ENCODE results near the gene DHRS4L2. TPM values are rescaled to one million over a fixed set of nuclear protein-coding genes. Genes with fewer than 3 reads are reported as not detected.
A peak's percentile ranks its signal among the peaks of the same experiment; 100 is the strongest.
"Not testable (repeated sequence)": the region's sequence is repeated elsewhere in the genome, so short reads cannot be mapped to it uniquely, and the experiment has no call there.

Gene DHRS4L2
- total RNA-seq, 1 experiment from 2014 or later = 10.3 TPM

DNA sequence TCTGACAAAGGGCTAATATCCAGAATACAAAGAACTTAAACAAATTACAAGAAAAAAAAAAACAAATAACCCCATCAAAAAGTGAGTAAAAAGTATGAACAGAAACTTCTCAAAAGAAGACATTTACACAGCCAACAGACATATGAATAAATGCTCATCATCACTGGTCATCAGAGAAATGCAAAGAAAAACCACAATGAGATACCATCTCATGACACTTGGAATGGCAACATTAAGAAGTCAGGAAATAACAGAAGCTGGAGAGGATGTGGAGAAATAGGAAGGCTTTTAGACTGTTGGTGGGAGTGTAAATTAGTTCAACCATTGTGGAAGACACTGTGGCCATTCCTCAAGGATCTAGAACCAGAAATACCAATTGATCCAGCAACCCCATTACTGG lies 30.2 kb downstream of the DHRS4L2 start:
- not testable (repeated sequence) for DNase-seq (ENCODE audit: low read depth)

DNA sequence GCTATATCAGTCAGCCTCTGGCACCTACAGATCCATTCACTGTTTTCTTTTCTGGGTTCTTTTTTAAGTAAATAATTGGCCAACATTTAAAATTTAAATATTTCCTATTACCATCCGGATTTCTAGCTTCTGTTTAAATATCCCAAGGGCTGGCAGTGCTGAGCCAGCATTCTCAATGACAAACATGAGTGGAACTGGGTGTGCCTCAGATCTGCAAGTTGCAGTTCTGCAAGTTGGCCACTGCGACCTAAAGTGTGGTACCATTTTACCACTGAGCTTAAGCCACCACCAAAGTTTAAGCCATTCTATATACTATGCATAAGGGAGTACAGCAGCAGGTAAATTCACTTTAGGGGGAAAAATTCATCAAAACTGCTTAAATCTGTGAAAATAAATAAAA lies 31.2 kb downstream of the DHRS4L2 start:
- not testable (repeated sequence) for DNase-seq (ENCODE audit: low read depth)

DNA sequence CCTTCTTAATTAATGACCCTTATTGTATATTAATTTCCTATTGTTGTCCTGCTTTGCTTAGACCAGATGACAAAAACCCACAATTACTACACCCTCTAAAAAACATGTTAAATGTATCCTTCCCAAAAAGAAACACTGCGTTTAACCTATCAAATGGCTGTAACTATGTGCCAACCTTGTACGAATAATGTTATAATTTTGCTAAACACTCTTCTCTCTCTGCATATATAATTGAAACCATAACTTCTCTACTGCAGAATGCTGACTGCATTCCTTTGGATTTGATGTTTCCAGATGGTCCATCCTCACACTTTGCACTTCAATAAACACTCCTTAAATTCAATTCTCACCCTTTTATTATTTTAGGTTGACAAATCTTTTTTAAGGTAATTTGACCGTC lies 31.8 kb downstream of the DHRS4L2 start:
- not testable (repeated sequence) for DNase-seq (ENCODE audit: low read depth)

DNA sequence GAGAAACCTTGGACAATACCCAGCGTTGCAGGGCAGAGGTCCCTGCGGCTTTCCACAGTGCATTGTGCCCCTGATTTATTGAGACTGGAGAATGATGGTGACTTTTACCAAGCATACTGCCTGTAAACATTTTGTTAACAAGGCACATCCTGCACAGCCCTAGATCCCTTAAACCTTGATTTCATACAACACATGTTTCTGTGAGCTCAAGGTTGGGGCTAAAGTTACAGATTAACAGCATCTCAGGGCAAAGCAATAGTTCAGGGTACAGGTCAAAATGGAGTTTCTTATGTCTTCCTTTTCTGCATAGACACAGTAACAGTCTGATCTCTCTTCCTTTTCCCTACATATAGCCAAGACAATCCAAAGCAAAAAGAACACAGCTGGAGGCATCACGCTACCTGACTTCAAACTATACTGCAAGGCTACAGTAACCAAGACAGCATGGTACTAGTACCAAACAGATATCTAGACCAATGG lies 36.2 kb downstream of the DHRS4L2 start:
- DNase-seq (ENCODE audit: low read depth) = not testable (repeated sequence)

- not testable (repeated sequence) for DNase-seq (ENCODE audit: low read depth)
Measured at GRCh38 chr14:24029687-24030086, 41.0 kb downstream of the DHRS4L2 start.

DNA sequence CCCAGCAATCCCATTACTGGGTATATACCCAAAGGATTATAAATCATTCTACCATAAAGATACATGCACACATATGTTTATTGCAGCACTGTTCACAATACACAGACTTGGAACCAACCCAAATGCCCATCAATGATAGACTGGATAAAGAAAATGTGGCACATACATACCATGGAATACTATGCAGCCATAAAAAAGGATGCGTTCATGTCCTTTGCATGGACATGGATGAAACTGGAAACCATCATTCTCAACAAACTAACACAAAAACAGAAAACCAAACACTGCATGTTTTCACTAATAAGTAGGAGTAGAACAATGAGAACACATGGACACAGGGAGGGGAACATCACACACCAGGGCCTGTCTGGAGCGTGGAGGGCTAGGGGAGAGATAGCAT lies 42.6 kb downstream of the DHRS4L2 start:
- DNase-seq (ENCODE audit: low read depth) = not testable (repeated sequence)

DNA sequence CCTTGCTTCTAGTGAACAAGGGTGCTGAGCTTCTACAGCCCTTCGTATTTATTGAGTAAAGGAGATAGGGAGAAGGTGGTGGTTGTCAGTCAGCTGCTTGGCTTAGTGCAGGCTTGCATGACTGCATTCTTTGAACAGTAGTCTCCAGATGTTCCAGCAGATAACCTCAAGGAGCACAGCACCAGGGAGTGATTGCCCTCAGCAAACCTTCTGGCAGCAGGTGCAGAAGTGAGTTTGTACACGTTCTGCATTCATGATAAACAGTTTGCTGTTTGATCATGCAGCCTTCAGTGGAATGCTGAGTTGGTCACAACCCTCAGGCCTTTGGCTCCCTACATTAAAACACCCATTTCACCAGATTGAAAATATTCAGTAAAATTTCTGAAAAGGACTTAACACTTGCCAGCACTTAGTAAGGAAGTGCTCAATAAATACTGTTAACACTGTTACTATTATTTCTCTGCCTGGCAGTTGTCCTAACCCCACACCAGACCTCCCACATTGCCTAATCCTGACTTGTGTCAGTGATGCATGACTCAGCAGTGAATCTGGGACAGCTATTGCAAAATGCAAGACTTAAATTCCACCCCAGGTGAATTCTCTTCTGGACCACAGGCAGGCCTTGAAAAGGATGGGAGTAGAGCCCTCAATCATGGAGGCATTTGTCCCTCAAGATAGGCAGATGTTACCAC lies 44.1 kb downstream of the DHRS4L2 start:
- peak; percentile 68 for DNase-seq (ENCODE audit: low read depth)

DNA sequence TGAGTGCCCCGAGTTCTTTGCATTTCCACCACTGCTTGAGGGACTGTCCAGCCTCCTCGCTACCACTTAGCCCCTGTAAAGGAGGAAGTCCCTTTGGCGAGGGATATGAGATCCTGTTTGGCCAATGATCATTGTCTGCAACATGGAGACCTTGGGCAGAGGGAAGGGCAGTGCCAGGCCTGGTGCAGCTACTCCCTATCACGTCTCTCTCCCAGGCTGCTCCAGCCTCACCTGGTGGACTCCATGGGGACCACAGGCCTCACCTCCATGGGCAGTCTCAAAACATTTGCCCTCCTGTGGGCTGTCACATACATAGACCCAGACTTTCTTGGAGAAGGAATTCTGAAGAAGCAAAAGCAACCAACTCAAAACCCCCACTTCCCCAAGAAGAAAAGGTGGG lies 47.0 kb downstream of the DHRS4L2 start:
- not testable (repeated sequence) for DNase-seq (ENCODE audit: low read depth)

- DNase-seq (ENCODE audit: low read depth) = peak; percentile 53
Measured at GRCh38 chr14:24036169-24036962, 47.6 kb downstream of the DHRS4L2 start.

GRCh38 chr14:24036963-24037657 lies 48.4 kb downstream of the DHRS4L2 start:
- not testable (repeated sequence) for DNase-seq (ENCODE audit: low read depth)

GRCh38 chr14:24037658-24038037 lies 48.9 kb downstream of the DHRS4L2 start:
- no peak for DNase-seq (ENCODE audit: low read depth)

GRCh38 chr14:24038686-24039085 lies 50.0 kb downstream of the DHRS4L2 start:
- DNase-seq (ENCODE audit: low read depth) = no peak

DNA sequence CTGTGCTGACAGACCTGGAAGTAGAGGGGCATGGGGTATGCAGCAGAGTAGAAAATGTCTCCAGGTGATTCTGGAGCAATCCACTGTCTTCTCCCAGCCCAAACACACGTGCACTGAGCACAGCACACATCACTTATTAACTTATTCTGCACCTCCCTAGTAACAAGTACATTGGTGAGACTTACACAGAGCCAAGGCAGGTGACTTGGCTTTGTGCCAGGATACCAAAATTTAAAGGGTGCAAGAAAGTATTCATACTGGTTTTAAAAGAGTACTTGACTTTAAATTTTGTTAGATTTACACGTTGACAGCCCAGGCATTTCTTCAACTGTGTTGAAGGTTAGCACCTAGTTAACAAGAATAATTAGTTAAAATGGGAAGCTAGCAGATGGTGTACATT lies 52.0 kb downstream of the DHRS4L2 start:
- DNase-seq (ENCODE audit: low read depth) = no peak

- no peak for DNase-seq (ENCODE audit: low read depth)
Measured at GRCh38 chr14:24042746-24043145, 54.0 kb downstream of the DHRS4L2 start.

- not testable (repeated sequence) for DNase-seq (ENCODE audit: low read depth)
Measured at GRCh38 chr14:24049002-24049401, 60.3 kb downstream of the DHRS4L2 start.

DNA sequence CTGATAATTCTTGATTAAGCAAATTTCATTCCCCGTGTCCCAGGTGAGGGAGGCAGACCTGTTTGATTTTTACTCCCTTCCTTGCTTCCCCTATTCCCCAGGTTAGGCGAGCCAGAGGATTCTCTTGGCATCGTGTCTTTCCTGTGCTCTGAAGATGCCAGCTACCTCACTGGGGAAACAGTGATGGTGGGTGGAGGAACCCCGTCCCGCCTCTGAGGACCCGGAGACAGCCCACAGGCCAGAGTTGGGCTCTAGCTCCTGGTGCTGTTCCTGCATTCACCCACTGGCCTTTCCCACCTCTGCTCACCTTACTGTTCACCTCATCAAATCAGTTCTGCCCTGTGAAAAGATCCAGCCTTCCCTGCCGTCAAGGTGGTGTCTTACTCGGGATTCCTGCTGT lies 62.0 kb downstream of the DHRS4L2 start:
- not testable (repeated sequence) for DNase-seq (ENCODE audit: low read depth)

DNA sequence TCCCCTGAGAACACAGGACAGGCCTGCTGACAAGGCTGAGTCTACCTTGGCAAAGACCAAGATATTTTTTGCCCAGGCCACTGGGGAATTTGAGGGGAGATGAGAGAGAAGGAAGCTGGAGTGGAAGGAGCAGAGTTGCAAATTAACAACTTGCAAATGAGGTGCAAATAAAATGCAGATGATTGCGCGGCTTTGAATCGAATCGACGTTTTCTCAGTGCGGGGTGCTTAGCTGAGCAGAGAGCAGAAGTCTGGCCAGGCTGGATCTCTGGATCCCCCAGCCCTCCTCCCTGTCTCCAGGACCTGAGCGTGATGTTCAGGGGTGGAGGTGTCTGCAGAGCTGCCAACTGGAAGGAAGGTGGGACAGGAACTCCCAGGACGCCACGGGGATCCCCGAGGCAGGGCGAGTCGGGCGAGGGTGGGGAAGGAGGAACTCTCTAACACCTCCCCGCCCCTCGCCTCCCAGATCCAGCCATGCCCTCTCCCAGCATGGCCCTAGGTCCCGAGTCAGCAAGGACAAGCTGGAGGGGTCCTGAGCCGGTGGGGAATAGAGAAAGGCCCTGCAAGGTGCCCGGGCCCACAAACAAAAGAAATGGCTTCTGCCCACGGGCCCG lies 62.6 kb downstream of the DHRS4L2 start:
- DNase-seq (ENCODE audit: low read depth) = no peak

- peak; percentile 31 for DNase-seq (ENCODE audit: low read depth)
Measured at GRCh38 chr14:24051789-24052655, 63.3 kb downstream of the DHRS4L2 start, which contains the start of gene CARMIL3. Gene CARMIL3 (plus strand): TSS chr14:24052009. CDS start chr14:24052154, 145 bp downstream.

DNA sequence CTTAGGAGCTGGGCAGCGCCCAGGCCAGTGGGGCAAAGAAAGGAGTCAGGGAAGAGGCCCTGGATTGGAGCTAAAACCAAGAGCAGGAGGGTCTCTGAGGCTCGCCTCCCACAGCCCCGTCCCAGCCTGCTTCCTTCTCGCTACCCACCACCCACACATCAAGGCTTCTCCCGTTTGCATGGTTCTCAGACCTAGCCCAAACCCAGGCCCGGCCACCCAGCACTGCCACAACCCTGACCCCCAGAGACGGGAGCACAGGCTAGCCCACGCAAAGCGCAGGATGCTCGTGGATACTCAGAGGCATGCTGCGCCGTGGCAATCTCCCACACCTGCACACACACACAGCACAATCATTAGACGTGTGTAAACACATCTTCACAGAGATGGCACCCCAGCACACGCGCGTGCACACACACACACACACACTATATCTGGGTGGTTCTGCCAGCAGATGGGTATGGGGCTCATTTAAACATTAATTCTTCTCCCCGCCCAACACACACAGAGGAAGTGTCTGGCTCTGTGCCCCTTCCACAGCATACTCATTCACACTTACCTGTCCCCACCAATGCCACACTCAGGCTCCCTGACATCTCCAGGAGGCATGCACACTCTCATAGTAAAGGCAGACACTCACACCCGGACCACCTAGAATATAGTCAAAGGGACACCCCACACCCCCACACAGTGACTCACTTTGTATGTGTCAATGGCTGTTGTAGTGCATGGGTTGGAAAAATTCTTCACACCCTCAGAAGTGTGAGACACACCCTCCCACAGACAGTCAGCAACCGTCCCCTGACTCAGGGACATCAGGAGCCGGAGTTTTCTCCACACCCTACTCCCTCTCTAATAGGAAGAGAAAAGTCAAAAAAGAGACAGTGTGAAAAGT lies 64.2 kb downstream of the DHRS4L2 start:
- DNase-seq (ENCODE audit: low read depth) = no peak
